H1 (cell line): ENCODE measurements around the gene ATP5MC2. TPM values are rescaled to one million over a fixed set of nuclear protein-coding genes. Genes with fewer than 3 reads are reported as not detected.
A peak's percentile ranks its signal among the peaks of the same experiment; 100 is the strongest.

Experiments
- CTCF ChIA-PET: fragments of 300-600 bp; sonication (Branson Sonifier 250); formaldehyde crosslinking; loops from one replicate; lab custom pipeline; 2021; ENCODE audit not compliant: partially characterized antibody; lab: Charles Lee
- POLR2A ChIA-PET: fragments of 300-600 bp; sonication (Branson Sonifier 250); formaldehyde crosslinking; loops from one replicate; lab custom pipeline; 2021; ENCODE audit warnings: inconsistent platforms; ENCODE audit not compliant: partially characterized antibody; lab: Charles Lee
- DNase-seq, 2 experiments: peaks; one replicate each; pipeline versions ENCODE4 v3.0.0 to v3.0.0-alpha.2; 2010 to 2022; ENCODE audit warnings: low spot score in 2 of 2, low read depth in 1 of 2, mixed read lengths in 1 of 2
- FAIRE-seq: peaks from 2 replicates; lab custom pipeline; 2011; peaks lifted over from hg19 to GRCh38; lab: Jason Lieb, UNC
- H2AFZ ChIP-seq: 2 replicates; pipeline ENCODE4 v1.8.1; 2012; ENCODE audit warnings: low read length, inconsistent platforms
- H2AK5ac ChIP-seq: 2 replicates; pipeline ENCODE4 v1.6.1; 2013; ENCODE audit warnings: low read depth, low read length
- H2BK120ac ChIP-seq: replicated peaks from 2 replicates; pipeline ENCODE3; 2013; ENCODE audit warnings: low read depth, low read length, inconsistent platforms
- H2BK12ac ChIP-seq: 2 replicates; pipeline ENCODE4 v1.6.1; 2013; ENCODE audit warnings: low read depth, low read length
- H2BK15ac ChIP-seq: 2 replicates; pipeline ENCODE4 v1.6.1; 2013; ENCODE audit warnings: low read length
- H2BK20ac ChIP-seq: 2 replicates; pipeline ENCODE4 v1.6.1; 2013; ENCODE audit warnings: low read length
- H2BK5ac ChIP-seq: 2 replicates; pipeline ENCODE4 v1.6.1; 2013; ENCODE audit warnings: low read depth, low read length
- H3K14ac ChIP-seq: 2 replicates; pipeline ENCODE4 v1.6.1; 2013; ENCODE audit warnings: inconsistent platforms; ENCODE audit not compliant: insufficient read length
- H3K18ac ChIP-seq: 2 replicates; pipeline ENCODE4 v1.6.1; 2013; ENCODE audit warnings: low read length; ENCODE audit errors: extremely low read depth
- H3K23ac ChIP-seq: 2 replicates; pipeline ENCODE4 v1.6.1; 2013; ENCODE audit warnings: inconsistent platforms; ENCODE audit not compliant: insufficient read length
- H3K23me2 ChIP-seq: 2 replicates; pipeline ENCODE4 v1.6.1; 2013; ENCODE audit warnings: low read depth, low read length
- H3K27ac ChIP-seq: 2 replicates; pipeline ENCODE4 v1.6.1; 2011; ENCODE audit warnings: low read depth, low read length, inconsistent platforms
- H3K27me3 ChIP-seq, 4 experiments: replicated peaks in 1 of 4; 1 replicate in 1 of 4; 2 replicates in 3 of 4; pipeline versions ENCODE4 v1.6.1 to v1.8.1; 2011 to 2013; ENCODE audit warnings: low read length in 3 of 4, mild to moderate bottlenecking in 3 of 4, inconsistent platforms in 2 of 4, mixed read lengths in 2 of 4, moderate library complexity in 1 of 4; ENCODE audit not compliant: control insufficient read depth in 3 of 4, insufficient read depth in 3 of 4; ENCODE audit errors: extremely low read depth in 1 of 4
- H3K36me3 ChIP-seq, 4 experiments: 2 replicates each; pipeline versions ENCODE4 v1.6.1 to v1.8.1; 2011 to 2013; ENCODE audit warnings: mild to moderate bottlenecking in 4 of 4, low read length in 3 of 4, moderate library complexity in 2 of 4, control low read depth in 1 of 4, inconsistent platforms in 1 of 4; ENCODE audit not compliant: insufficient read depth in 4 of 4, control insufficient read depth in 2 of 4
- H3K4ac ChIP-seq: replicated peaks from 2 replicates; pipeline ENCODE3; 2013; ENCODE audit warnings: low read length, low read depth, mixed read lengths, inconsistent platforms; ENCODE audit not compliant: insufficient read length
- H3K4me1 ChIP-seq, 4 experiments: replicated peaks in 1 of 4; 1 replicate in 1 of 4; 2 replicates in 3 of 4; pipeline versions ENCODE4 v1.6.1 to v1.8.1; 2011 to 2013; ENCODE audit warnings: low read length in 3 of 4, inconsistent platforms in 2 of 4, mixed read lengths in 1 of 4; ENCODE audit not compliant: insufficient read depth in 4 of 4, control insufficient read depth in 3 of 4
- H3K4me2 ChIP-seq, 2 experiments: 2 replicates each; pipeline versions ENCODE4 v1.6.1 to v1.8.1; 2011 to 2013; ENCODE audit warnings: low read depth in 2 of 2, low read length in 2 of 2, control low read depth in 1 of 2, inconsistent platforms in 1 of 2, mild to moderate bottlenecking in 1 of 2; ENCODE audit not compliant: insufficient read depth in 1 of 2
- H3K4me3 ChIP-seq, 4 experiments: fragments of 200-600, 300-600 bp in 1 of 4; sonication (generic), shearing (Covaris generic), sonication (Bioruptor Twin) in 1 of 4; 2 replicates each; pipeline versions ENCODE4 v1.5.1 to v1.8.1; 2011 to 2016; ENCODE audit warnings: low read length in 4 of 4, low read depth in 3 of 4, control low read depth in 2 of 4, inconsistent platforms in 2 of 4, mild to moderate bottlenecking in 2 of 4, mixed read lengths in 1 of 4, moderate library complexity in 1 of 4; ENCODE audit not compliant: insufficient read depth in 2 of 4; ENCODE audit errors: extremely low read depth in 1 of 4
- H3K56ac ChIP-seq: replicated peaks from 2 replicates; pipeline ENCODE3; 2013; ENCODE audit warnings: low read depth, mild to moderate bottlenecking, mixed read lengths, low read length, inconsistent platforms; ENCODE audit not compliant: insufficient read length
- H3K79me1 ChIP-seq: 2 replicates; pipeline ENCODE4 v1.6.1; 2013; ENCODE audit warnings: low read depth, low read length, control low read depth
- H3K79me2 ChIP-seq, 2 experiments: 2 replicates each; pipeline versions ENCODE4 v1.6.1 to v1.8.1; 2012 to 2013; ENCODE audit warnings: low read length in 2 of 2, mild to moderate bottlenecking in 2 of 2, inconsistent platforms in 1 of 2; ENCODE audit not compliant: insufficient read depth in 2 of 2, control insufficient read depth in 1 of 2
- H3K9ac ChIP-seq, 4 experiments: replicated peaks in 1 of 4; 1 replicate in 1 of 4; 2 replicates in 3 of 4; pipeline versions ENCODE4 v1.6.1 to v1.8.1; 2011 to 2013; ENCODE audit warnings: low read depth in 3 of 4, low read length in 3 of 4, control low read depth in 2 of 4, mild to moderate bottlenecking in 2 of 4, moderate library complexity in 2 of 4, inconsistent platforms in 1 of 4; ENCODE audit errors: extremely low read depth in 1 of 4
- H3K9me3 ChIP-seq, 2 experiments: 2 replicates each; pipeline versions ENCODE4 v1.6.1 to v1.8.1; 2012 to 2013; ENCODE audit warnings: mild to moderate bottlenecking in 2 of 2, moderate library complexity in 2 of 2, control low read depth in 1 of 2, inconsistent platforms in 1 of 2, low read depth in 1 of 2, low read length in 1 of 2, mixed read lengths in 1 of 2; ENCODE audit not compliant: insufficient read depth in 2 of 2
- H4K20me1 ChIP-seq, 2 experiments: replicated peaks in 1 of 2; 2 replicates each; pipeline versions ENCODE3 to v1.8.1; 2011 to 2013; ENCODE audit warnings: inconsistent platforms in 2 of 2, low read length in 2 of 2, mild to moderate bottlenecking in 1 of 2; ENCODE audit not compliant: insufficient read depth in 2 of 2, control insufficient read depth in 1 of 2
- H4K5ac ChIP-seq: 2 replicates; pipeline ENCODE4 v1.6.1; 2013; ENCODE audit warnings: low read length, low read depth, mixed read lengths, inconsistent platforms; ENCODE audit not compliant: insufficient read length
- H4K8ac ChIP-seq: 2 replicates; pipeline ENCODE4 v1.8.0; 2013; ENCODE audit warnings: mild to moderate bottlenecking, moderate library complexity, low read length, inconsistent platforms; ENCODE audit not compliant: insufficient read depth; ENCODE audit errors: extremely low read depth
- H4K91ac ChIP-seq: replicated peaks from 2 replicates; pipeline ENCODE3; 2013; ENCODE audit warnings: low read length, mixed read lengths, inconsistent platforms; ENCODE audit not compliant: insufficient read length
- BRCA1 ChIP-seq: IDR thresholded peaks from 2 replicates; pipeline ENCODE4 v1.6.1; 2012; ENCODE audit warnings: low read depth, low read length, improper control_type of control experiment
- CHD1 ChIP-seq: IDR thresholded peaks from 2 replicates; pipeline ENCODE4 v1.6.1; 2012; ENCODE audit warnings: low read depth, low read length, improper control_type of control experiment
- E2F6 ChIP-seq: IDR thresholded peaks from 2 replicates; pipeline ENCODE4 v1.6.1; 2012; ENCODE audit warnings: inconsistent platforms
- HDAC2 ChIP-seq, 2 experiments: fragments of 300-600 bp in 1 of 2; sonication (generic) in 1 of 2; IDR thresholded peaks; 2 replicates each; pipeline ENCODE4 v1.6.1; 2011 to 2012; ENCODE audit warnings: low read depth in 2 of 2, low read length in 2 of 2, mild to moderate bottlenecking in 2 of 2, moderate library complexity in 2 of 2, borderline replicate concordance in 1 of 2, inconsistent platforms in 1 of 2
- POLR2A ChIP-seq, 2 experiments: IDR thresholded peaks; 1 replicate in 1 of 2; 2 replicates in 1 of 2; pipeline ENCODE4 v1.6.1; 2011; ENCODE audit warnings: low read depth in 2 of 2, low read length in 2 of 2, mild to moderate bottlenecking in 2 of 2; ENCODE audit errors: control extremely low read depth in 1 of 2
- SIRT6 ChIP-seq: IDR thresholded peaks from one replicate; pipeline ENCODE4 v1.7.1; 2012; ENCODE audit warnings: low read length, inconsistent platforms
- SIX5 ChIP-seq: IDR thresholded peaks from 2 replicates; pipeline ENCODE4 v1.6.1; 2011; ENCODE audit warnings: mild to moderate bottlenecking, low read depth, low read length
- SP2 ChIP-seq: IDR thresholded peaks from 2 replicates; pipeline ENCODE4 v1.6.1; 2012; ENCODE audit warnings: mild to moderate bottlenecking, low read length, inconsistent platforms
- TCF12 ChIP-seq: IDR thresholded peaks from 2 replicates; pipeline ENCODE4 v1.6.1; 2011; ENCODE audit warnings: low read depth, mild to moderate bottlenecking, low read length
- WGBS, 2 experiments: shearing (Covaris generic) in 1 of 2; methylation state at CpG; one replicate each; pipeline versions ENCODE4 v1.1.6 to v1.1.7; 2013 to 2015; ENCODE audit warnings: low lambda C conversion rate in 2 of 2, mixed read lengths in 2 of 2, inconsistent platforms in 1 of 2, low coverage in 1 of 2, missing lambda C conversion rate in 1 of 2; ENCODE audit not compliant: insufficient replicate concordance in 2 of 2, insufficient coverage in 1 of 2, insufficient read length in 1 of 2; ENCODE audit errors: extremely low coverage in 1 of 2, missing lambda C conversion rate in 1 of 2; 5-methylcytosine and 5-hydroxymethylcytosine counted together
- polyA plus RNA-seq, 7 experiments: library from polyadenylated mRNA; depleted of rRNA in 3 of 7; stranded (reverse) in 5 of 7; unstranded in 2 of 7; fragments of >200 nt in 5 of 7; fragments of 200-250 nt in 2 of 7; gene quantifications; 1 replicate in 5 of 7; 2 replicates in 1 of 7; 4 replicates in 1 of 7; pipeline versions ENCODE4 v1.2.1 to v1.2.3, GENCODE V29; 2011 to 2013; ENCODE audit warnings: missing spikeins in 2 of 7, mixed read lengths in 2 of 7
- total RNA-seq: library from RNA; stranded (reverse); fragmentation: NEBNext Ultra II Directional; extraction: Animal tissue kit (Norgen Biotek cat#: 25700); gene quantifications from 2 replicates; pipeline ENCODE4 v1.2.1, GENCODE V29; 2021

ATP5MC2 gene
- total and polyA plus RNA-seq, 2 of the 8 experiments (the other 6 are each of a cell fraction or from before 2014, with no cell fraction given) = 408 to 952 TPM

DNA sequence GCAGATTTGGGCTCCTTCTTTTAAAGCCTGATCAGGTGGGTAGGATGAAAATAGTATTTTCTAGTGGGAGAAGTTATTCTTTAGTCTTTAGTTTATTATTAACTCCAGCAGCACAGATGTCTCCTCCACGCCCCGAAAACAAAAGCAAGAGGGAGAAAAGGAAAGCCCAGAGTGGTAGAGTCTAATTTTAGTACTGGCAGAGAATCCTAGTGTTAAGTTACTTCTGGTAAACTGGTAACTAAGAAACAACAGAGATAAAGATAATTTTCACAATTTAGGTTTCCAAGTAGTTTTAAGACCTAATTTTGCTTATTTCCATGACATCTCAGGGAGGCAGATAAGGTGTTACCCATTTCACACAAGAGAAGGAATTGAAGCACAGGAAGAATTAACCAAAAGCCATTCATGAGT is 16.3 kb downstream of the ATP5MC2 start:
- DNase-seq = no peak
- 97% methylated on average over 2 of the region's 2 CpGs; no CpG with 5 or more reads in 1 of the 2 experiments for WGBS, 2 experiments
- Histone ChIP-seq H4K5ac (no peak overlapping the region), H2AK5ac (no peak overlapping the region), H3K9ac (no peak overlapping the region), H3K4me2 (0 out of 4 replicates have a peak overlapping the region, but pooled peaks of 1 of the 2 experiments have one; percentile 36), H3K4me1 (peaks cover 3 to 13% (median 4%) of the 10 kb centered on the region in 4 experiments; a peak in 5 of 7 replicates), H2AFZ (no peak overlapping the region), H4K8ac (no peak overlapping the region), H2BK5ac (no peak overlapping the region), H3K27ac (0 out of 2 replicates have a peak overlapping the region, but pooled peaks have one; percentile 16), H2BK12ac (no peak overlapping the region), H3K23ac (no peak overlapping the region), H3K14ac (no peak overlapping the region), H4K91ac (no peak overlapping the region), H3K9me3 (no peaks in the 10 kb centered on the region), H3K79me2 (no peaks in the 10 kb centered on the region), H4K20me1 (no peaks in the 10 kb centered on the region), H3K56ac (no peak overlapping the region), H3K79me1 (no peaks in the 10 kb centered on the region), H3K27me3 (no peaks in the 10 kb centered on the region), H2BK120ac (no peak overlapping the region), H2BK20ac (no peak overlapping the region), H3K4ac (no peak overlapping the region), H2BK15ac (no peak overlapping the region), H3K36me3 (peaks cover under 1 to 17% (median 8%) of the 10 kb centered on the region in 4 experiments; a peak in 6 of 8 replicates), H3K4me3 (no peak overlapping the region), H3K23me2 (no peaks in the 10 kb centered on the region), H3K18ac (no peak overlapping the region)
- CTCF ChIA-PET = interaction anchor here (0.9 to 2.1 kb wide), 6 partner anchors 9 to 116 kb away, joined by 3 to 7 read pairs (median 4); partner anchors contain the start of gene ATP5MC2
- POLR2A ChIA-PET = interaction anchor here (0.9 to 15.7 kb wide), 13 partner anchors 8 to 159 kb away, joined by 3 to 246 read pairs (median 4); partner anchors contain the start of genes ATP5MC2 and TARBP2
- FAIRE-seq = no peak
- no peak for TF ChIP-seq HDAC2 (IDR thresholded peaks at IDR 0.05; ENCODE audit: borderline replicate concordance in 1 of 2, low read depth in 2 of 2, low read length in 2 of 2)
- no peak for TF ChIP-seq E2F6
- no peak for TF ChIP-seq BRCA1
- TF ChIP-seq POLR2A (IDR thresholded peaks at IDR 0.05; ENCODE audit: control extremely low read depth in 1 of 2, low read depth in 2 of 2, low read length in 2 of 2) = no peak
- TF ChIP-seq CHD1 = no peak
- TF ChIP-seq SIRT6 = no peak
- TF ChIP-seq SP2 = no peak
- no peak for TF ChIP-seq SIX5
- no peak for TF ChIP-seq TCF12
